Nephron (organoid): ENCODE measurements around the gene TSPAN18.

Experiments
- H3K27ac Mint-ChIP-seq, 3 experiments: 2 replicates each; pipeline ENCODE4 v1.8.0; 2020; ENCODE audit warnings: mixed read lengths in 3 of 3, mild to moderate bottlenecking in 2 of 3, moderate library complexity in 1 of 3
- H3K27me3 Mint-ChIP-seq: 2 replicates; pipeline ENCODE4 v1.8.0; 2021; ENCODE audit warnings: low read depth, mild to moderate bottlenecking, moderate library complexity, mixed read lengths
- H3K36me3 Mint-ChIP-seq: 2 replicates; pipeline ENCODE4 v1.8.0; 2020; ENCODE audit warnings: low read depth, mixed read lengths
- H3K4me1 Mint-ChIP-seq: 2 replicates; pipeline ENCODE4 v1.8.0; 2020; ENCODE audit warnings: mixed read lengths
- H3K4me3 Mint-ChIP-seq, 3 experiments: 2 replicates each; pipeline ENCODE4 v1.8.0; 2020; ENCODE audit warnings: mild to moderate bottlenecking in 3 of 3, mixed read lengths in 3 of 3, moderate library complexity in 2 of 3
- H3K9me3 Mint-ChIP-seq: 2 replicates; pipeline ENCODE4 v1.8.0; 2020; ENCODE audit warnings: mixed read lengths
- CTCF ChIP-seq, 3 experiments: fragments of 200-600 bp; sonication (generic); IDR thresholded peaks; one replicate each; pipeline ENCODE4 v1.5.0; 2021; ENCODE audit warnings: antibody characterized with exemption in 3 of 3; ENCODE audit not compliant: unreplicated experiment in 3 of 3

TSPAN18 gene

GRCh38 chr11:44851496-44851895, 124.7 kb downstream of the TSPAN18 start:
- H3K36me3 Mint-ChIP-seq = peaks cover 6% of the 10 kb centered on the region

GRCh38 chr11:44852159-44852747, 125.5 kb downstream of the TSPAN18 start:
- Mint-ChIP-seq H3K27ac (no peak overlapping the region), H3K36me3 (no peaks in the 10 kb centered on the region), H3K4me3 (no peak overlapping the region), H3K27me3 (peaks cover 5% of the 10 kb centered on the region), H3K4me1 (peaks cover 6% of the 10 kb centered on the region), H3K9me3 (no peaks in the 10 kb centered on the region)
- TF ChIP-seq CTCF (IDR thresholded peaks at IDR 0.05; ENCODE audit: unreplicated experiment in 3 of 3) = no peak

More at GRCh38 chr11:44851496-44851895, 124.7 kb downstream of the TSPAN18 start:
- no peak for TF ChIP-seq CTCF (IDR thresholded peaks at IDR 0.05; ENCODE audit: unreplicated experiment in 3 of 3)
- Mint-ChIP-seq H3K27me3 (peaks cover 4% of the 10 kb centered on the region), H3K9me3 (peaks cover 5% of the 10 kb centered on the region), H3K4me3 (no peak overlapping the region), H3K4me1 (peaks cover 10% of the 10 kb centered on the region), H3K27ac (no peak overlapping the region)

- no peaks in the 10 kb centered on the region for H3K36me3 Mint-ChIP-seq
- H3K4me3 Mint-ChIP-seq = no peak overlapping the region
- H3K27me3 Mint-ChIP-seq = peaks cover 5% of the 10 kb centered on the region
- no peaks in the 10 kb centered on the region for H3K9me3 Mint-ChIP-seq
- TF ChIP-seq CTCF (IDR thresholded peaks at IDR 0.05; ENCODE audit: unreplicated experiment in 3 of 3) = no peak
- H3K4me1 Mint-ChIP-seq = peaks cover 10% of the 10 kb centered on the region
- H3K27ac Mint-ChIP-seq = no peak overlapping the region
These were observed 126.2 kb downstream of the TSPAN18 start for GRCh38 chr11:44852952-44853351.

GRCh38 chr11:44853666-44854065, 126.9 kb downstream of the TSPAN18 start:
- Mint-ChIP-seq H3K27me3 (peaks cover 5% of the 10 kb centered on the region), H3K27ac (peak overlapping the region in 2 of 3 experiments; percentile 4 to 18), H3K36me3 (no peaks in the 10 kb centered on the region), H3K4me3 (no peak overlapping the region), H3K4me1 (peaks cover 6% of the 10 kb centered on the region), H3K9me3 (no peaks in the 10 kb centered on the region)
- TF ChIP-seq CTCF (IDR thresholded peaks at IDR 0.05; ENCODE audit: unreplicated experiment in 3 of 3) = no peak

GRCh38 chr11:44854086-44854485, 127.3 kb downstream of the TSPAN18 start:
- peaks cover 5% of the 10 kb centered on the region for H3K27me3 Mint-ChIP-seq
- no peak for TF ChIP-seq CTCF (IDR thresholded peaks at IDR 0.05; ENCODE audit: unreplicated experiment in 3 of 3)
- H3K4me1 Mint-ChIP-seq = peaks cover 6% of the 10 kb centered on the region
- H3K4me3 Mint-ChIP-seq = no peak overlapping the region
- no peaks in the 10 kb centered on the region for H3K36me3 Mint-ChIP-seq
- H3K27ac Mint-ChIP-seq = peak overlapping the region in 1 of 3 experiments; percentile 18
- H3K9me3 Mint-ChIP-seq = no peaks in the 10 kb centered on the region
